Loucy (cell line): Measurements from ENCODE around the gene KLF13.

Source experiments
- CTCF ChIP-seq: fragments of 200-600 bp; sonication (generic); conservative IDR thresholded peaks from 2 replicates; pipeline ENCODE4 v1.5.1; 2014; ENCODE audit warnings: mild to moderate bottlenecking, antibody characterized with exemption, low read length
- EZH2phosphoT487 ChIP-seq: fragments of 200-600 bp; IDR thresholded peaks from 2 replicates; pipeline ENCODE4 v1.6.1; 2018; ENCODE audit warnings: antibody characterized with exemption, mild to moderate bottlenecking, moderate library complexity, borderline replicate concordance

GRCh38 chr15:31407376-31407775 lies 80.7 kb downstream of the KLF13 start:
- TF ChIP-seq CTCF (no peak), EZH2phosphoT487 (no peak)
